ENCODE results near the gene HOXA2.

HOXA2 gene

DNA sequence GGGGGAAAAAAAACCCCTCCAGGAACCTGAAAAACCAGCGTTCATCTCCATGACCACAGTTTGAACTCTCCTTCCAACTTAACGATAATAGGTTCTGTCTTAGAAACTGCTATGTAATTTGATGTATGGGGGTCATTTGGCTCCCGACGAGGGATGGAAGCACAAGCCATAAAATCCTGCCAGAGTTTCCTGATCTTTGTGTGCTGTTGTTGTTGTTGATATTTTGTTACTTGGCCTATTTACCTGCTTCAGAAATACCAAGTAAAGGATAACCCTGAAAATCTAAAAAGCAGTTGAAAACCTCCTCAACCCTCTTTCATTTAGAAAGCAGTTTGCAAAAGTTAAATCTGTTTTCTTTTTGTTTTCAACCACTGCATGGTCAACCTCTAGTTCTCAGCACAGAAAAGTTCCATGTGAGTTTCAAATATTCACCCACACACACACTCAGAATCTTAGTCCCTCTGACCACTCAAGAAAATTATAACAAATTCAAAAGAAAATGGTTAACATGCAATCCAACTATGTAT, 9.3 kb upstream of the HOXA2 start:
- DNase-seq (ENCODE audit: low read depth), result no peak

DNA sequence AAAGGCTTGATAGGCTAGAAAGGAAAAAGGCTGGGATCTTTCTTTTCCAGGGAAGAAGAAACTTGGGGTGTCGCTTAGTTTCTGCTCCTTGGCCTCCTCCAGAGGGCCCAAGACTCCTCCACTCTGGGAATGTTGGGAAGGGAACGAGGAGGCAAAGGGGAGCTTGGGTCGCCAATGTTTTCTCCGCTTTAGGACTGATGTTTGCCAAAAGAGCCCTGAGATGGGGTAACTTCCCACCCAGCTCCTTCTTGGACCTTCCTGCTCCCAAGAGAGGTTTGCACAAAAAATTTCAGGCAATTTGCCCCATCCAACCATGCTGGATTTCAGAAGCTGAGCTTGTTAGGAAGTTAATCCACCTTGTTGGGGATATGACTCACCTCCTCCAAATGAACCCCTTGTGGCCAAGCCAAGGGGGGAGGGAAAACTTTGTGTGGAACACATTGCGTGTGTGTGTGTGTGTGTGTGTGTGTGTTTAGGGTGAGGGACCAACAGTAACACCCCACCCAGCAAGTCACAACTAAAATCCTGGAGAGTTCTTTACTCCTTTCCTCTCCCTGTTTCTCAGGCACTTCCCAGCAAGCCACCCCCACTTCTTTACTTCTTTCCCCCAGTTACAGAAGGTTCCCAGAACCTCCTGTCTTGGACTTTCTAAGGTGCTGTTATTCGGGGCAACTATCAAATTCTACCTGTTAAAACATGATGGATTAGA, 8.7 kb upstream of the HOXA2 start:
- peak; percentile 46 for DNase-seq (ENCODE audit: low read depth)

DNA sequence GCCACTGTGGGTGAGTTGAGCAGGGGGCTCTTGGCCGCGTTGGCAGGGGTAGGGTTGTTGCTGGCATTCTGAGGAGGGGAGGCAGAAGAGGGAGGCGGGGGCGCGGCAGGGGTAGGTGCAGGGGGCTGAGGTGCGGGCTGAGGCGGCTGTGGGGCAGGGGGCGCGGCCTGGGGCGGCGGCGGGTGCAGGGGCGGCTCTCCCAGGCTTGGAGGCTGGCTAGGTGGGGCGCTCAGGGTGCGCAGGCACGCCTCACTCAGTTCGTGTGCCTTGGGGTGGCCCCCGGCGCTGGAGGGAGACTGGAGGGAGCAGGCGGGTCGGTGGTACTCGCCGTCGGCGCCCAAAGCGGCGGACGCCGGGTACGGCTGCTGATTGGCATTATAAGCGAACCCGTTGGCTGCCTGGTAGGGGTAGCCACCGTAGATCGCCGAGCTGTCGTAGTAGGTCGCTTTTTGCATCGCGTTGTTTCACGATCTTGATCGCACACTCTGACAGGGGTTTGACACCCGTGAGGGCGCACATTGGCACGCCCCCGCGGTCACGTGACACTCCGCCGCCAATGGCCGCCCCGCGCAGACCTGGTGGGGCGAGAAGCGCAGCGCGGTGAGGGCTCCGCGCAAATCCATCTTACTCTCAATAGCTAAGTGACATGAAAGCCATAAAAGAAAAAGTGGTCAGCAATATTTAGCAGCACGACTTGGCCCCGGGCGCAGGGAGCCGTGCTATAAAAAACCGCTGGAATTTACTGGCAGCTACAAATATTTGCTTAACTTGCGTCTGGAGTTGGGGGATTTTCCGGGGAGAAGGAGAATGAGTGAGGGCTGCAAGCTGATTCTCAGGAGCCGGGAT, 7.9 kb upstream of the HOXA2 start:
- DNase-seq (ENCODE audit: low read depth), result peak; percentile 89

DNA sequence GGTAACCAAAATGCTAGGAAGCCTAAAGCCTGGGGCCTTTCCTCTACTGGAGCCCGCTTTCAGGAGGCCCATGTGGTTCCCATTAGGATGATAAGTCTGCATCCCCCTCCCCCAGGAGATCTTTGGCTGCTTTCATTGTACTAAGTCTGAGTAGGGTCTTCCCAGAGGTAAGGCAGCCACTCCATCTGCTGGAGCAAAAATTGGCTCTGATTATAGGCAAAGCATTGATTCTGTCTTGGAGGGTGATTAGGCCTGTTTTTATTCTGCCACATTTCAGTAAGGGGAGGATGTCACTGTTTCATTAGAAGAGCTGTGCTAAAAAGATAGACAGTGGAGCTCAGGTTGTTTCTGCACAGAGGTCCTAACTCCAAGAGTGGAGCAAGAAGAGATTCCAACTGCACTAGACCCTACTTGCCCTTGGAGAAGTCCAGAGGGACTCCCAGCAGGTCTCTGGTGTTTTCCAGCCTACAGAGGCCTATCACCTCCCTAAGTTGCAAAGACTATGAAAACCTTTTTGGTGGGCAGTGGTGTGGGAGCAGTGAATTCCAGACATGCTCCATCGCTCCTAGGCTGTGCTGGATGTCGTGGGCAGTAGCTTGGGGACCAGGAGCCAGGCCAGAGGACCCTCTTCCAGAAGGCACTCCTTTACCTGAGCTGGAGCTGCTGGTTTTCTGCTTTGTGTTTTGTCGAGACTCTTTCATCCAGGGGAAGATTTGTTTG, 7.1 kb upstream of the HOXA2 start:
- no peak for DNase-seq (ENCODE audit: low read depth)

DNA sequence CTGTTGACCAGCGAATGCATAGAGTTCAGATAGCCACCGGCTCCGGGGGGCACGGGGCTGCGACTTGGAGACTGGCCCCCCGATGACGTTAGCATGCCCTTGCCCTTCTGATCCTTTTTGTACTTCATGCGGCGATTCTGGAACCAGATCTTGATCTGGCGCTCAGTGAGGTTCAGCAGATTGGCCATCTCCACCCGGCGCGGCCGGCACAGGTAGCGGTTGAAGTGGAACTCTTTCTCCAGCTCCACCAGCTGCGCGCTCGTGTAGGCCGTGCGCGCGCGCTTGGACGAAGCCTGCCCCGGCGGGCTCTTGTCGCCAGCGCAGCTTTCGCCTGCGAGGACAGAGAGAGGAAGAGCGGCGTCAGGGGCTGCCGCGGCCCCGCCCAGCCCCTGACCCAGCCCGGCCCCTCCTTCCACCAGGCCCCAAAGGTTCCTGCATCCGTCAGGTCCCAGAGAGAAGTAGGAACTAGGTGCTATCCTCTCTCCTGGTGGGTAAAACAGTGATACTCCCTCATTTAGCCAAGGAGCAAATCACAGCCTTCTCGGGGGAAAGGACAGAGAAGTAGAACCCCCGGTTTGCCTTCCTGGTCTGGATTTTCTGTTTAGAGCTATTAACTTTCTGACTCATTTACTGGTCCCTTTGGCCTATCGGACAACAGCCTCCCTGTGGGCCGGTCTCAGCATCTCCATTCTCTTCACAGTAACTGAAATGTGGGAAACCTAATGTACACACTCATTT, 6.1 kb upstream of the HOXA2 start:
- DNase-seq (ENCODE audit: low read depth), result peak; percentile 21

DNA sequence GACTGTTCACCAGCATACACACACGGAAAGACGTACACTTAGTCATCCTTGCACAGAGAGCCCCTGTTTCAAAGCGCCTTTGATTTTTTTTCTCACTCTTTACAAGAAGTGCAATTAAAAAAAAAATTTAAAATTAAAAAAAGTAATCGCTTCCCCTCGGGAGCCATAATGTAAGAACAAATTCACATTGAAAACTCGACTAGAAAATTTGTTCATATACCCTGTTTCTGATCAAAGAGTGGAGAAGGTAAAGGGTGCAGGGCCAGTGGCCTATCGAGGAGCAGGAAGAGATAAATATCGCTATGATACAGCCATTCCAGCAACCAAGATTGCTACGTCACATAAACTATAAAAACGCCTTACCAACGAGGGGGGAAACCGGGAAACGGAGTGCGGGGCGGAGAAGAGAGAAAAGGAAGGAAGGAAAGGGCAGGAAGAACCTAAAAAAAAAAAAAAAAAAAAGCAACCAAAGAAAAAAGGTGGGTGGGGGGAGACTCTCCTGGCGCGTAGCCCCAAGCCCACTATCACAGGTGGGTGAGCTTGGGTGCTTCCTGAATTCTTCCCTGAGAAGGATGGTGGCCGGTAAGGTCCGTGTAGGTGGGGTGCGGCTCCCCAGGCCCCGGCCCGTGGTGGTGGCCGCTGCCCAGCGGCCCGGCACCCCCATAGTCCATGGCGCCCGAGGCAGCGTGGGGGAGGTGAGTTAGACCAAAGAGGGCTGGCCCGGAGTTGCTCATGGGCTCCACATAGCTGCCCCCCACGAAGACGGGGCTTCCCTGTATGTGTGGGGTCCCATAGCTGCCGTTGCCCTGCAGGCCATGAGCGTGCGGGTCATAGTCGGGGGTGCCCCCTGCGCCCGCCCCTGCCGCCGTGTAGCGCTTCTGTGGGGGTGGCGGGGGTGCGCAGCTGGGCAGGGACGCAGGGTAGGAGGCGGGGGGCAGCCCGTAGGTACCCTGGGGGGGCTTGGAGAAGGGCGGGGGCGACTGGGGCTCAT, 5.2 kb upstream of the HOXA2 start:
- DNase-seq (ENCODE audit: low read depth), result no peak

DNA sequence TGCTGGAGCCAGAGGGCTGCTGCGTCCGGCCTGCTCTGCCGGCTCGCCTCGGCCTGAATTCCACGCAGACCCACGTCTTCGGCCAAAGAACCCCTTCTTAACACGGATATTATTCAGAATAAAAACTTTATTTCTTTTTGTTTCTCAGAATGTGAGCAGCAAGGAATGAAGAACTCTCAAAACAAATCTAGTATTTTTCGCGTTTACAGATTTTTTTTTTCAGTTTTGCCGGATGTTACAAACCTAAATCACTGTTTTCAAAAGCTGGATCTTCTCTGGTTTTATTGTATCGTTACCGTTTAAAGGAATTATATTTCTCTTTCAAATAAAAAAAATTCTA, 4.4 kb upstream of the HOXA2 start:
- DNase-seq (ENCODE audit: low read depth), result no peak

DNA sequence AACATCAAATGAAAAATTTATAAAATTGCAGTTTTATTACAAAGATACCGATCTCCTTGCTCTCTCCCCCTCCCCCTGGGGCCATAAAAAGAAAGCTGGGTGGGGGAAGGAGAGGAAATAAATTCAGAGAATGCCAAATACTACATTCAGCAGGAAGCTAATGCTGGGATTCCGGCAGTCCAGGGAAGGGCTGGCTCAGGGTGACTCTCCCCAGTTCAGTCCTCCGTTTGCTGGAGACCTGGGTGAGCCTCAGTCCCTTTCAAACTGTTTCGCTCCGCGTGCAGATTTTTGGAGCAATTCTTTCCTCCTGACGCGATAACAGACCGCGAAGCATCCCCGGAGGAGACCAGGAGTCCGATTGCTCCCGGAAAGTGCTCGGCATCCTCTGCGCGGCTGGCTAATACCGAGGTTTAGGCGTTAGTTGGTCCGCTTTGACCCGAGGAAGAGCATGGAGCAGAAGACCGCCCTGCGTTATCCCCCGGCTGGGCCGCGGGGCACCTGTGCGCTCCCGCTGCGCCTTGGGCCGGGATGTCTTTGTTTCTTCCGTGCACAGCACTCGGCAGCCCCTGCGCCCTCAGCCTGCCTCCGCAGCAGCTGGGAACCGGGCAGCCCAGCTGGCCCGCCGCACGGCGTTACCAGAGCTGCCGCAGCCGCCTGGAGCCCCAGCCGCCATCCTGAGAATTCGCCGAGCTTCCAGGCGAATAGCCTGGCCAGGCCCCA, 3.9 kb upstream of the HOXA2 start:
- DNase-seq (ENCODE audit: low read depth), result no peak

DNA sequence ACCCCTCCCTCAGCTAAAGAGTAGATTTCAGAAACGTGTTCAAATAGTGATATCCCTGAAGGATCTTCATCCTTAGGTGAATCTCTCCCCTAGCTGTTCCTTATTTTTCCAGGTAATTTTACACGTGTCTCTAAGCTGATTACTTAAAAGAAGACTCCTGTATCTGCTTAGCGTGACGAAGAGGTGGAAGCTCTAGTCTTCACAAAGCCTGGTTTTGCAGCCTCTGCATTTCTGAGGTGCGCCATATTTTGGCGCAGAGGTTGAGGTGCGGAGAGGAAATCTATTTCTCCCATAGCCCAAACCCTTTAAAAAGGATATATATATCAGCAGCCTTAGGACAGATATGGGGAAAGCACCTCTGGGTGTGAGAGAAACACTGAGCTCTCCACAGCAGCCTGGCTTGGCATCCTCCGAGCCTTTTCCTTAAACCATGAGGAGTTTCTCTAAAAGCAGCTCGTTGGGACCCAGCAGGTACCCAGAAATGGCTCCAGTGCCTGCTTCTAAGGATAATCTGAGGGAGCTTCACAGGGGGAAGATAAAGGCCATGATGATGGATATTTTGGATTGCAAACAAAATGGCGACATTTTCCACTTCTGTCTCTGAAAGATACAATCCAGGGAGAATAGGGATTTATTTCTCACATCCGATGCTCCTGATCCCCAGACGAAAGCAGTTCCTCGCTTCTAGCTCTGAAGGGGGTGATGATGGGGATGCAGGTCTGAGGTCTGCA, 3.0 kb upstream of the HOXA2 start:
- no peak for DNase-seq (ENCODE audit: low read depth)

DNA sequence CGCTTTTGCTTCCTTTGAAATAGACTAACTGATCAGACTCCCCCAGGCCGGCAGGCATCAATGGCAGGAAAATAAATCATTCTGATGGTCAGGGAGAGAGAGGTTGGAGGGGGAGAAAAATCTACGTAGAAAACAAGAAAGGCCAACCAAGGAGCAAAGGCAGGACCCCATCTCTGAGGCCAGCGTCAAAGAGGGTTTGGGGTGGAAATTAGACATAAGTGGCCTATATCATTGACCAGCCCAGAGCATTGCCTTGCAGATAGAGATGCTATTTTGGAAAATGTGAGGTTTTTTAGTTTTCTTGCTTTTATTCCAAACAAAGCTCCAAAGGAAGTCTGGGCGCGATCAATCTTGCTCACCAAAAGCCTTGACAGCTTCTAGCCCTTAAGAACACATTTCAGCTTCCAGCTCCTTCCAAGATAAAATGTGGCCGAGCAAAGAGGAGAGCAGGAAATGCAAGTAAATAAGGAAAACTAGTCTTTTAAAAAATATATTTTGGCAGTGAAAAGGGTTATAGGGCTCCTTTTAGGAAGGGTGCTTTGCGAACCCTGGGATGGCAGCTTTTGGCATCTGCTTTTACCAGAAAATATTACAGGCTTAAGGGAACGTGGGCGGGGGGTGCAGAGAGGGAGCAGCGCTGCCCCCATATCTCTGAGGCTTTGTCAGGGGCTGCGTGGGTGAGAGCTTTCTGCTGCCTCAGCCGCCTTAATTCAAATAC, 2.0 kb upstream of the HOXA2 start:
- no peak for DNase-seq (ENCODE audit: low read depth)

DNA sequence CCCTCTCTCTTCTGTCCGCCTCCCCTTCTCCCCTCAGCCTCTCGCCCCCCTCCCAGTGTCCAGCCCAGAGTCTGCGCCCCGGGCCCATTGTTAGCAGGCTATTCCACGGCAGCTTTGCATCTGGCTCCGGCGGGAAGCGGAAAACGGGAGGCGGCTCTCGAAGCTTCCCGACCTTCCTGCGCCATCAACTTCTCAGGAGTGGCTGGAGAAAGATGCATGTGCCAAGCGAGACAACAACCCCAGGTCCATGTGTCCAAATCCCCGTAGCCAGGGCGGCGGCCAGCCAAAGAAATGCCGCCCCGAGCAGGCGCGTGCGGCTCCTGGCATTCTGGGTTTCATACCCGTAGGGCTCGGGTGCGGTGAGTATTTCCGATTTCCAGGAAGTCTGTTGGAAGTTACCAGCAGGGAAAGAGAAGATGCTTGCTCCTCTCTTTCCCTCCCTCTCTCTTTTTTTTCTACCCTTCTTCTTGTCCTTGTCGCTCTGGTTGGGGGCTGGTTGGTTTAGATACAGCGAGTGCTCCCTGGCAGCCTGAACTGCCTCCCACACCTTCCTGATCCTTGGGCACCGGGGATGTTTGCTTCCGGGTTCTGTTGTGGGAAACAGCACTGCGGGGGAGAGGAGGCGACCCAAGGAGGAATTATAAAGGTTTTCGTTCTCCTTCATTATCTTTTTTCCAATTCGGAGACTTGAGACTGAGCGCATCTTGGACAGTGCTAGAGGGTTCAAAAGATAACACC, 1.2 kb upstream of the HOXA2 start:
- no peak for DNase-seq (ENCODE audit: low read depth)

DNA sequence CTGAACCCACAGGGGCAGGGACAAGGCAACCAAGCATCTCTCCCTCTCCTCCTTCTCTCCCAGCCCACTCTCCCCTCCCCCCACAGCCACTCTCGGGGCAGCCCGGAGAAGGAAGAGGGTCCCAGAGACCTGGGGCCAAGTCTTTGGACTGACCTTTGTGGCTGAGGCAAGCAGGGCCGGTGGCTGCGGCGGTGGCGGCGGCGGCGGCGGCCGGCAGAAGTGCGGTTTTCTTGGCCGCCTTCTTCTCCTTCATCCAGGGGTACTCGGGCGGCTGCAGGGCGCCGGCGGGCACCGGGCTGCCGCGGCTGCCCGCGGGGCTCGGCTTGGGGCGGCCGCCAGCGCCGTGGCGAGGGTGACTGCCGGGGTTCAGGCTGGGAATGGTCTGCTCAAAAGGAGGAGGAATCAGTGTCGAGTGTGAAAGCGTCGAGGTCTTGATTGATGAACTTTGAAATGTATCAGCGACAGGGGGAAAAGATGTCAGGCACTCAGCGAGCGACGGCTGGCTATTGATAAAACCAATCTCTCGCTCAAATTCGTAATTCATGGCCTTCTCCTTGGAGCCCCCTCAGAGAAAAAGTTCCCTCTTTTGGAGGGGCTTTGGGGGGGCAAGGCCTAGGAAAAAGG, 414 bp downstream of the HOXA2 start:
- no peak for DNase-seq (ENCODE audit: low read depth)

DNA sequence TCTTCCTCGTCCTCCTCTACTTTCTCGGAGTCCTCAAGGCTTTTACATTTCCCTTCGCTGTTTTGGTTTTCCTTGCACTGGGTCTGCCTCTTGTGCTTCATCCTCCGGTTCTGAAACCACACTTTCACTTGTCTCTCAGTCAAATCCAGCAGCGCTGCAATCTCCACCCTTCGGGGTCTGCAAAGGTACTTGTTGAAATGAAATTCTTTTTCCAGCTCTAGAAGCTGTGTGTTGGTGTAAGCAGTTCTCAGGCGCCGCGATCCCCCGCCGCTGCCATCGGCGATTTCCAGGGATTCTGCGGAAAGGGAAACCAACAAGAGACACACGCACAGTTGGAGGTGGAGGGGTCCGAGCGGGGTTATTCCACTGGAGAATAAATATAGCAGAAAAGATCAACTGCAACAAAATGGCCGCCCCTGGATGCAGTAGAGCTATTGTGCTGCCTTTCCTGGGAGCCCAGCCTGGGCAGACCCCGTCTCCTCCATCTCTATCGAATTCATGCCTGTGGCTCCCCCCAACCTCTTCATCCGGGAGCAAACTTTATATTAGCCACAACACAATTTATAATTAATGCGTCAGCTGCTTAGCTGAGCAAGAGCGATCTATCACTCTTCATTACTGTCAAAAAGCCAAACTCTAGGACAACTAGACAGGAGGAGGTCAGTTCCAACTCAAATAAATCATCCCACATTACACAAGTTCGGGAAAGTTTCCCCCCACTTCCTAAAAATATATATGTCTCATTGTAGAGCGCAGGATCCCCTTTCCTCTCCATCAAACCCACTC, 1.1 kb downstream of the HOXA2 start:
- no peak for DNase-seq (ENCODE audit: low read depth)

DNA sequence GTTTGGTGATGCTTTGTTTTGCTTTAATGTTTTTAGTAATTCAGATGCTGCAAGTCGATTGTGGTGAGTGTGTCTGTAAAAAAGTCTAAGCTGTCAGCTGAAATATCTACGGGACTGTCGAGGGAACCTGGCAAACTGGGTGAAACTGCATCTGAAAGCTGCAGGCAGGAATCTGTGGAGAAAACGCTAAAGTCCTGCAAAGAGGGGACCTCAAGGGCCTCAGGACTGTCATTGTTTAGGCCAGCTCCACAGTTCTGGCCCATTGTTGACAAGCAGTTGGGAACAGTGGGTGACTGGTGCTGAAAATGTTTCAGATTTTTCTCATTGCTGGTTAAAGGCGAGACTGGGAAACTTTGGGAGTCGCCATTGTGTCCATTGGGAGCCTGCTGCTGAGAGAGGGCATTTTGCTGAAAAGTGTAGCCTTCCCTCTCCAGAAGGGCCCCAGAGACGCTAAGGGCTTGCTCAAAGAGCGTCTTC, 1.8 kb downstream of the HOXA2 start:
- no peak for DNase-seq (ENCODE audit: low read depth)

DNA sequence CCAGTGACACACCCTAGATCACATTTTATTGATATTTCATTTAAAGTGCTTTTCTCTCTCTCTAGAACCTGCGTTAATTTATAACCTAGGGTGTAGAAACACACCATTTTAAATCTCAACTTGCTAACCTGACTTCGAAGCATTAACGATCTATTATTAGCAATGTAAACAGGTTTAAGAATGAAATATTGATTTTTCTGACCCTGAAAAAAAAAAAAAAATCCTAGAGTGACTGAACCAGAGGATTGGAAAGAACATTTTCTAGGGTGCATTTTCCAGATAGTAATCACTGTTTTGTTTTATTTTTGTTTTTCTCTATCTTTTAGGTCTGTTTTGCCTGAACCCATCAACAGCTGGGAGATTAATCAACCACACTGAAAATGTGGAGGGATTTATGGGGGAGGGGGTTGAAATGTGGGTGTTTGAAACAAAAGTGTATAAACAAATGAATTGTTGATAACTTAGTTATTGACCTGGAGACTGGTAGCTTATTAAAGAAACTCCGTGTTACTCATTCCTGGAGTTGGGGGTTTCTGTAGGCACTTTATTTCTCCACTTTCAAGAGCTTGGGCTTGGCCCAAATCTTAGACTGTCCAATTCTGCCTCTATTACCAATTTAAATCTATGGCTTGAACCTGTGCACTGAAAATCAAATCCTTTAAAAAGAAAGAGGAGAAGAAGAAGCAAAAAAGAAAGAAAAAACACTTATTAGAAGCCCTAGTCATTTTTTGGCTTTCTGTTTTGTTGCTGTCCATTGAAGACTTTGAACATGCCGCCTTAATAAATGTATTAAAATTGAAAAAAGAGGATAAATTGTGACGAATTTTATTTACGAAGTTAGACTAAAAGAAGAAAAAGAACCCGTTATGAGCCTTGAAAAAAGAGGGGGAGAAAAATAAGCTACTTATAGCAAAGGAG, 2.8 kb downstream of the HOXA2 start:
- DNase-seq (ENCODE audit: low read depth), result no peak
